ENCODE data around the gene MDN1.
A peak's percentile ranks its signal among the peaks of the same experiment; 100 is the strongest.
"Not testable (repeated sequence)": the region's sequence is repeated elsewhere in the genome, so short reads cannot be mapped to it uniquely, and the experiment has no call there.

MDN1 gene

GRCh38 chr6:89797317-89797716 lies 22.3 kb downstream of the MDN1 start:
- H3K27ac ChIP-seq = no peak overlapping the region
- no peak overlapping the region for H3K4me3 ChIP-seq
- peaks cover 0 to 57% (median 28%) of the 10 kb centered on the region in 11 experiments; a peak in 17 of 22 replicates for H3K36me3 ChIP-seq
- no peak overlapping the region for H3K4me2 ChIP-seq
- H3K4me1 ChIP-seq = peaks cover 19 to 31% (median 27%) of the 10 kb centered on the region in 10 experiments
- no peaks in the 10 kb centered on the region for H3K27me3 ChIP-seq
- no peak for TF ChIP-seq Cebpa-rat (IDR thresholded peaks at IDR 0.05)
- peaks cover 0 to 55% (median 28%) of the 10 kb centered on the region in 11 experiments; a peak in 14 of 22 replicates for H4K20me1 ChIP-seq
- H3K9me3 ChIP-seq (replicated peaks in 1 of 11) = no peaks in the 10 kb centered on the region
- no peak overlapping the region for H3K9ac ChIP-seq

GRCh38 chr6:89794324-89794723 lies 25.3 kb downstream of the MDN1 start:
- H3K27ac ChIP-seq = no peak overlapping the region
- H3K27me3 ChIP-seq = no peaks in the 10 kb centered on the region
- H3K9me3 ChIP-seq (replicated peaks in 1 of 11) = no peaks in the 10 kb centered on the region
- H4K20me1 ChIP-seq = peaks cover 0 to 42% (median 28%) of the 10 kb centered on the region in 11 experiments; a peak in 14 of 22 replicates
- peaks cover 19 to 31% (median 27%) of the 10 kb centered on the region in 10 experiments for H3K4me1 ChIP-seq
- H3K36me3 ChIP-seq = peaks cover 4 to 59% (median 32%) of the 10 kb centered on the region in 11 experiments; a peak in 18 of 22 replicates
- H3K4me2 ChIP-seq = peak overlapping the region; percentile 46 to 80 (median 71)
- TF ChIP-seq Cebpa-rat (IDR thresholded peaks at IDR 0.05) = no peak
- H3K4me3 ChIP-seq = no peak overlapping the region; a peak in 1 of 20 replicates
- H3K9ac ChIP-seq = no peak overlapping the region

- no peaks in the 10 kb centered on the region for H3K9me3 ChIP-seq (replicated peaks in 1 of 11)
- H3K4me1 ChIP-seq = peaks cover 19 to 31% (median 27%) of the 10 kb centered on the region in 10 experiments
- H3K36me3 ChIP-seq = peaks cover 4 to 59% (median 31%) of the 10 kb centered on the region in 11 experiments; a peak in 18 of 22 replicates
- no peak overlapping the region for H3K27ac ChIP-seq
- peak overlapping the region; percentile 46 to 80 (median 71); a peak in 20 of 22 replicates for H3K4me2 ChIP-seq
- H3K27me3 ChIP-seq = no peaks in the 10 kb centered on the region
- TF ChIP-seq Cebpa-rat (IDR thresholded peaks at IDR 0.05) = no peak
- H4K20me1 ChIP-seq = peaks cover 0 to 36% (median 28%) of the 10 kb centered on the region in 11 experiments; a peak in 14 of 22 replicates
- H3K4me3 ChIP-seq = no peak overlapping the region
- no peak overlapping the region for H3K9ac ChIP-seq
These were observed 26.0 kb downstream of the MDN1 start for GRCh38 chr6:89793586-89793985.

DNA sequence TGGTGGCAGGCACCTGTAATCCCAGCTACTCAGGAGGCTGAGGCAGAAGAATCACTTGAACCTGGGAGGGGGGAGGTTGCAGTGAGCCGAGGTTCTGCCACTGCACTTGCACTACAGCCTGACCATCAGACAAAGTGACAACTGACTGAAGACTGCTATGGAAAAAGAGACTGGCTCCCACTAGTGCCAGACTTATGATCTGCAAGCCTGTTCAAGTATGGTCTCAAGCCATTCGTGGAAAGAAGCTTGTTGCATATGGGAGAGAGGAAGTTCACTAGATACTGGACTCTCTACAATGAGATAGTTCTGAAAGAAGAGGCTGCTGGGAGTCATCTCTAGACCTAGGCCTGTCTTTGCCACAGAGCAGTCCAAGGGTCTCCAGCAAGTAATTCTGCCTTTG lies 26.7 kb downstream of the MDN1 start:
- TF ChIP-seq Cebpa-rat (IDR thresholded peaks at IDR 0.05) = no peak
- Histone ChIP-seq H4K20me1 (peaks cover 0 to 36% (median 28%) of the 10 kb centered on the region in 11 experiments; a peak in 14 of 22 replicates), H3K4me2 (peak overlapping the region in 10 of 11 experiments; percentile 10 to 80 (median 70); a peak in 12 of 22 replicates), H3K9ac (no peak overlapping the region), H3K4me3 (no peak overlapping the region), H3K27me3 (no peaks in the 10 kb centered on the region), H3K36me3 (peaks cover 8 to 66% (median 38%) of the 10 kb centered on the region in 11 experiments; a peak in 18 of 22 replicates), H3K4me1 (peaks cover 19 to 31% (median 27%) of the 10 kb centered on the region in 10 experiments), H3K27ac (no peak overlapping the region), H3K9me3 (replicated peaks in 1 of 11) (no peaks in the 10 kb centered on the region)

GRCh38 chr6:89790403-89790802 lies 29.2 kb downstream of the MDN1 start:
- no peak overlapping the region for H3K4me3 ChIP-seq
- H3K9me3 ChIP-seq (replicated peaks in 1 of 11) = no peaks in the 10 kb centered on the region
- no peak overlapping the region for H3K9ac ChIP-seq
- no peak for TF ChIP-seq Cebpa-rat (IDR thresholded peaks at IDR 0.05)
- H3K27me3 ChIP-seq = no peaks in the 10 kb centered on the region
- H3K36me3 ChIP-seq = peaks cover 29 to 83% (median 59%) of the 10 kb centered on the region in 11 experiments
- H3K4me2 ChIP-seq = no peak overlapping the region
- H3K27ac ChIP-seq = no peak overlapping the region
- peaks cover 19 to 28% (median 24%) of the 10 kb centered on the region in 10 experiments for H3K4me1 ChIP-seq
- peaks cover 0 to 28% (median 23%) of the 10 kb centered on the region in 11 experiments; a peak in 14 of 22 replicates for H4K20me1 ChIP-seq

DNA sequence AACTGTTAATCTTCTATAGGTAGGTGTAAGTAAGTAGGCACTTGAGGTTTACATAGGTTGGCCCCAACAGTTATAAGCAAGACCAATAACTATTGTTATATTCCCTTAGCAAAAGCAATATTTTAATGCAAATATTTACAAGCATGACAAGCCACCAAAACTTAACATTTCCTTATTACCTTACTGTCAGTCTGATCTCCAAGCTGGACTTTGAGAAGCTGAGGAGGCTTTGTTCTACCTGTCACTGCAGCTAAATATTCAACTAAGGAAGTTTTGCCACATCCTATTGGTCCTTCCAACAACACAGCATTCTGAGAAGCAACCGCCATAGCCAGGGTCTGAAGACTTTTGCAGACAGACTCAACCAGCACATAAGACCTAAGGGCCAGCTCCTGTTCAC lies 29.6 kb downstream of the MDN1 start:
- Histone ChIP-seq H3K9ac (no peak overlapping the region), H3K4me2 (no peak overlapping the region), H3K27ac (no peak overlapping the region), H3K27me3 (no peaks in the 10 kb centered on the region), H3K4me1 (peaks cover 19 to 24% (median 20%) of the 10 kb centered on the region in 10 experiments), H3K36me3 (peaks cover 34 to 86% (median 63%) of the 10 kb centered on the region in 11 experiments), H3K9me3 (replicated peaks in 1 of 11) (peaks cover 0 to 2% (median 0%) of the 10 kb centered on the region in 11 experiments; a peak in 1 of 22 replicates), H3K4me3 (no peak overlapping the region), H4K20me1 (peaks cover 0 to 24% (median 18%) of the 10 kb centered on the region in 11 experiments; a peak in 14 of 22 replicates)
- no peak for TF ChIP-seq Cebpa-rat (IDR thresholded peaks at IDR 0.05)

GRCh38 chr6:89787660-89788328 lies 31.8 kb downstream of the MDN1 start:
- Histone ChIP-seq H3K4me1 (peaks cover 0 to 2% (median 0%) of the 10 kb centered on the region in 10 experiments; a peak in 2 of 20 replicates), H3K36me3 (peaks cover 38 to 98% (median 80%) of the 10 kb centered on the region in 11 experiments), H3K4me3 (no peak overlapping the region), H3K27ac (no peak overlapping the region), H3K9me3 (replicated peaks in 1 of 11) (peaks cover 8 to 21% (median 16%) of the 10 kb centered on the region in 11 experiments; a peak in 20 of 22 replicates), H3K4me2 (no peak overlapping the region), H4K20me1 (peaks cover 0 to 2% (median 0%) of the 10 kb centered on the region in 11 experiments; a peak in 2 of 22 replicates), H3K9ac (no peak overlapping the region), H3K27me3 (no peaks in the 10 kb centered on the region)
- TF ChIP-seq Cebpa-rat (IDR thresholded peaks at IDR 0.05) = no peak

- no peaks in the 10 kb centered on the region for H4K20me1 ChIP-seq
- no peaks in the 10 kb centered on the region for H3K4me1 ChIP-seq
- no peak overlapping the region for H3K27ac ChIP-seq
- H3K27me3 ChIP-seq = no peaks in the 10 kb centered on the region
- H3K4me3 ChIP-seq = no peak overlapping the region
- no peak for TF ChIP-seq Cebpa-rat (IDR thresholded peaks at IDR 0.05)
- H3K9me3 ChIP-seq (replicated peaks in 1 of 11) = peaks cover 8 to 21% (median 16%) of the 10 kb centered on the region in 11 experiments; a peak in 20 of 22 replicates
- H3K9ac ChIP-seq = no peak overlapping the region
- H3K4me2 ChIP-seq = no peak overlapping the region
- H3K36me3 ChIP-seq = peaks cover 39 to 98% (median 82%) of the 10 kb centered on the region in 11 experiments
These were observed 32.6 kb downstream of the MDN1 start for GRCh38 chr6:89786970-89787369.

- Histone ChIP-seq H3K9ac (no peak overlapping the region), H3K4me1 (no peaks in the 10 kb centered on the region), H3K4me3 (no peak overlapping the region), H3K36me3 (peaks cover 48 to 100% (median 94%) of the 10 kb centered on the region in 11 experiments), H3K4me2 (no peak overlapping the region), H3K27ac (no peak overlapping the region), H4K20me1 (no peaks in the 10 kb centered on the region), H3K27me3 (no peaks in the 10 kb centered on the region), H3K9me3 (replicated peaks in 1 of 11) (peaks cover 8 to 21% (median 16%) of the 10 kb centered on the region in 11 experiments; a peak in 20 of 22 replicates)
- TF ChIP-seq Cebpa-rat (IDR thresholded peaks at IDR 0.05) = no peak
These were observed 34.8 kb downstream of the MDN1 start for GRCh38 chr6:89784838-89785237.

GRCh38 chr6:89783293-89783692 lies 36.3 kb downstream of the MDN1 start:
- Histone ChIP-seq H3K9me3 (replicated peaks in 1 of 11) (peaks cover 8 to 21% (median 16%) of the 10 kb centered on the region in 11 experiments; a peak in 20 of 22 replicates), H3K36me3 (peaks cover 51 to 95% (median 87%) of the 10 kb centered on the region in 11 experiments)
- not testable (repeated sequence) for H3K4me1 ChIP-seq

More at GRCh38 chr6:89783293-89783692, 36.3 kb downstream of the MDN1 start:
- not testable (repeated sequence) for H3K27ac ChIP-seq, H3K4me3 ChIP-seq, H3K27me3 ChIP-seq, H3K4me2 ChIP-seq, H3K9ac ChIP-seq, H4K20me1 ChIP-seq
